GM13977 (cell line): ENCODE measurements around the gene CLSTN2.

Source experiments
- DNase-seq: peaks from one replicate; pipeline ENCODE4 v3.0.0; 2012; ENCODE audit warnings: low spot score
- CTCF ChIP-seq: IDR thresholded peaks from 2 replicates; pipeline ENCODE4 v1.5.1; 2012; ENCODE audit warnings: mild to moderate bottlenecking, control low read depth; ENCODE audit not compliant: insufficient read depth; ENCODE audit errors: extremely low read depth, missing control alignments
- in situ Hi-C: fragments of 300-500 bp; cut with MboI; formaldehyde crosslinking; loops from one replicate; pipeline ENCODE4 v1.12.0; 2022; ENCODE audit warnings: low sequenced_read_pairs, low pct_unique_long_range_greater_than_20kb, mixed read lengths, inconsistent platforms; ENCODE audit not compliant: unreplicated experiment

Gene CLSTN2

GRCh38 chr3:140160553-140160952, 225.6 kb downstream of the CLSTN2 start:
- in situ Hi-C loops = no loop called here
- TF ChIP-seq CTCF = no peak
- no peak for DNase-seq

- no peak for DNase-seq
- TF ChIP-seq CTCF = no peak
- in situ Hi-C loops = no loop called here
These were observed 227.6 kb downstream of the CLSTN2 start for GRCh38 chr3:140162551-140162950.

GRCh38 chr3:140163159-140163763, 228.3 kb downstream of the CLSTN2 start:
- DNase-seq = no peak
- no peak for TF ChIP-seq CTCF
- in situ Hi-C loops = no loop called here

GRCh38 chr3:140164156-140164555, 229.2 kb downstream of the CLSTN2 start:
- in situ Hi-C loops = no loop called here
- no peak for TF ChIP-seq CTCF
- no peak for DNase-seq

GRCh38 chr3:140164922-140165590, 230.1 kb downstream of the CLSTN2 start:
- no peak for TF ChIP-seq CTCF
- DNase-seq = no peak
- in situ Hi-C loops = no loop called here

- no peak for TF ChIP-seq CTCF
- in situ Hi-C loops = no loop called here
- no peak for DNase-seq
These were observed 230.8 kb downstream of the CLSTN2 start for GRCh38 chr3:140165781-140166180.
